ENCODE measurements around the gene C1QTNF9.
"Not testable (repeated sequence)": the region's sequence is repeated elsewhere in the genome, so short reads cannot be mapped to it uniquely, and the experiment has no call there.

Gene C1QTNF9

DNA sequence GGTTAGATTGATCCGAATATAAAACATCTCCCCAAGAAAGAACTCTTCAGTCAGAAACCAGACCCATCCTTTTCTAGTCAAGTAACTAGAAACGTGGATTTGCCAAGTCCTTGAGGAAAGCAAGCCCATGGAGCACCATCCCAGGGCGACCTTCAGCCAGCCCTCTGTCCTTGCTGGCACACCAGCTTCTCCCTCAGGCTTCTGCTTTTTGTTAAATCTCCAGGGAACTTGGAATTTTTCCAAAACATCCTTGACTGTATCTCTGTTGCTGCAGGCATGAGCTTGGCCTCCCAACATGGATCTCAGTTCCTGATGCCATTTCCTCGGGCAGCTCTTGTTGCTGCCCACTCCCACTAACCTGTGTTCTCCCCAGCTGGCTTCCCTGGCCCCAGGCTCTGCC lies 27.1 kb upstream of the C1QTNF9 start:
- DNase-seq (ENCODE audit: low read depth, low spot score): no peak

DNA sequence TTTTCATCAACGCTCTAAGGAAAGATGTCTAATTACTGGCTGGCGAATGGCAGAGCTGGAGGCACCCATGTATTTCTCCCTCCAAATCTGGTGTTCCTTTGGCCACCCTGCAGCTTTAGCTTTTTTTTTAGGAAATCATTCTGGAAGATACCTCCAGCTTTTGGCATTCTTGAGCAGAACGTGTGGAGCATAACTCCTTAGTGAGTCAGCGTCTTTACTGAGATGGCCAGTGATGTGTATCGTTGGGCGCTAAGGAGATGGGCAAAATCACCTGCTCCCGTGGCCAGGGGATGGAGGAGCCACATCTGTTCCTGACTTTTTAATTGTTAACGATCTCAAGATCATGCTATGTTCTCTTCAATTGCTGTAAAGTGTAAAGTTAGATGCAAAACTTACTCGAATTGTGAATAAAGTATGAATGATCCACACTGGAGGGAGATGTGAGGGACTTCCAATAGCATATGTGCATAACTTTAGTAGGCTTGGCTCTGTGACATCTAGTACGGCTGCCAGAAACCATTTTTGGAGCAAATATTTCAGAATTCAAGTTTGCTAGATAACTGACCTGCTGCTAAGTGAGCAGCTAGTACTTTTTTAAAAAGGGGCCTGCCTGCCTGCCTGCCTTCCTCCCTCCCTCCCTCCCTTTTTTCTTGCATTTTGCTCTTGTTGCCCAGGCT lies 24.4 kb upstream of the C1QTNF9 start:
- no peak for DNase-seq (ENCODE audit: low read depth, low spot score)

DNA sequence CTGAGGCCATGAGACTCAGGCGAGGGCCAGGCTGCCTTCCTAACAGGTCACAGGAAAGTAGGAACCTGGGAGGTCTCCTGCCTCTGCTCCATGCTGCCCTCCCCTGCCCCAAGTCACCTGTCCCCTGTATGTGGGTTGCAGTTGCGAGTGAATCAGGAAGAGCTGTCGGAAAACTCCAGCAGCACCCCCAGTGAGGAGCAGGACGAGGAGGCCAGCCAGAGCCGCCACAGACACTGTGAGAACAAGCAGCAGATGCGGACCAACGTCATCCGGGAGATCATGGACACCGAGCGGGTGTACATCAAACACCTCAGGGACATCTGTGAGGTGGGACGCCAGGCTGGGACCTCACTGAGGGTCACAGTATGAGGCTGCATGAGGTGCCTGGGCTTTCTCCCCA lies 22.8 kb upstream of the C1QTNF9 start:
- DNase-seq (ENCODE audit: low read depth, low spot score): no peak

DNA sequence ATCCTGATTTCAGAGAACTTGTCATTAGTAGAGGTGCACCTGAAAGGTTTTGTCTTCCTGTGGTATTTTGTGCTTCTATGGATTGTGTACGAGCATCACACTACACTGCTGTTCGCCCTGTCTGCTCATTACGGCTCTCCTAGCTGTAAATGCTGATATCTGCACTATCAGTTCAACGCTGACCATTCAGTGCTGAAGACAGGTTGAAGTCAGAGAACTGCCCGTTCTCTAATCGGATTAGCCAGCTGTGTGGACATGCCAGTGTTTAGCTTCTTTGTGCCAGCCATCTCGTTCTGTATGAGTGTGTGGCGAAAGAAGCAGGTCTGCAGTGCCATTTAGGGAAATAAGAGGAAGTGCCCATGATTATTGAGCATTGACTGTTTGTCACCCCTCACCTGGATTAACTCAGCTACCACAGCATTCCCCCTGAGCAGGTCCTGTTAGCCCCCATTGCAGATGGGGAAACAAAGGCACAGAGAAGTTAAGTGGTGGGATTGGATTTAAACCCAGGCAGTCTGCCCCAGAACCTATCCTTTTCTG lies 21.6 kb upstream of the C1QTNF9 start:
- no peak for DNase-seq (ENCODE audit: low read depth, low spot score)

DNA sequence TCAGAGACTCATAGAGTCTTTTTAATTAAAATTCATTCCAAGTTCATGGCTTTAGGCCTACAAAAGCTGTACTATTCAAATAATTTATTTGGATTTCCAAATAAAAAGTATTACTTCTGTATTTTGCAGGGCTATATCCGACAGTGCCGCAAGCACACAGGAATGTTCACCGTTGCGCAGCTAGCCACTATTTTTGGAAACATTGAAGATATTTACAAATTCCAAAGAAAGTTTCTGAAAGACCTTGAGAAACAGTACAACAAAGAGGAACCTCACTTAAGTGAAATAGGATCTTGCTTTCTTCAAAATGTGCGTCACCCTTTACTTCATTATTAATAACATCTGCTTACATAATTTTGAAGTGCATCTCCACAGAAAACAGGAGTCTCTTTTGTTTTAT lies 20.5 kb upstream of the C1QTNF9 start:
- no peak for DNase-seq (ENCODE audit: low read depth, low spot score)

DNA sequence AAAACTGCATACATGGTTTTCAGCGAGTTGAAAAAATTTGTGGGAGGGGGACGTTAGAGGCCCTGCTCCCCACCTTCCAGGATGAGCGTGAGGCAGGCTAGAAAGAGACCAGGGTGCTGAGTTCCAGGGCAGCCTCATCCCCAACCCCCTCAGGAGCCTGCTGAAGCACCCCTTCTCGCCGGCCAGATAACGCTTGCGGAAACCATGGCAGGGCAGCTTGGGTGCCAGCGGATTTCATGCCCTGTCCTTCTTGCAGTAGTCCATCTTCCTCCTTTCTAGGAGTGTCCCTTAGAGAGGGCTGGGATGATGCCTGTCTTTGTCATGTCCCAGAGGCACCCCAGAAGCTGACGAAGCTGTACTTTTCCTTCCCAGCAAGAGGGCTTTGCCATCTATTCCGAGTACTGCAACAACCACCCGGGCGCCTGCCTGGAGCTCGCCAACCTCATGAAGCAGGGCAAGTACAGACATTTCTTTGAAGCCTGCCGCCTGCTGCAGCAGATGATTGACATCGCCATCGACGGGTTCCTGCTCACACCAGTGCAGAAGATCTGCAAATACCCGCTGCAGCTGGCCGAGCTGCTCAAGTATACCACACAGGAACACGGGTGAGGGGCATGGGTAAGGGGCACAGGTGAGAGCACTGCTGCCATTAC lies 19.0 kb upstream of the C1QTNF9 start:
- DNase-seq (ENCODE audit: low read depth, low spot score): no peak

DNA sequence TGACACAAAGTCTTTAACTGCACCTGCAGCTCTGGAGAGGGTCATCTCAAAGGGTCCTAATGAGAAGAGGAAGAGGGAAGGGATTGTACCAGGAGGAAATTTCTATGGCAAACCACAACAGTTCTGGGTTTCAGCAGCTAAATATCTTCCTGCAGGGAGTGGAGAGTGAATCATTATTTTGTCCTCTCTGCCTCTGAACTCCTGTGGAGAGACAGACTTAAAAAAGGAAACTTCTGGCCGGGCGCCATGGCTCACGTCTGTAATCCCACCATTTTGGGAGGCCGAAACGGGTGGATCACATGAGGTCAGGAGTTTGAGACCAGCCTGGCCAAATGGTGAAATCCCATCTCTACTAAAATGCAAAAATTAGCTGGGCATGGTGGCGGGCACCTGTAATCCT lies 16.9 kb upstream of the C1QTNF9 start:
- no peak for DNase-seq (ENCODE audit: low read depth, low spot score)

DNA sequence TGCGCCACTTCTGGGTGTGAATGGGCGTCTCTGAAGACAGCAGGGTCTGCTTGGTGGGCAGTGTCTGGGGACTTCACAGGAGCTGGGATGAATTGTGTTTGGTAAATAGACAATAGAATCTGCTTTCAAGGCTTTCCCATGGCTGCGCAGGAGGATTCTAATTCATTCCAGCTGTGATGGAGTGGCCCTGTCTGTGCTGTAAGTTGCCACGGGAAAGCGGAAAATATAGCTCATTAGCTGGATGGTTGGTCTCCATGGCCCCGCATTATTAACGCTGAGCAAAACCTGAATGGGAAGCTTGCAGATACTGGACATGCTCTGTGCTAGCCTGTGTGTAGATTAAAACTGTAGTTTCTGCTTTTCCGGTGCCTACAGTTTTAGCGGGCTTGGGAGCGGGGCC lies 15.6 kb upstream of the C1QTNF9 start:
- no peak for DNase-seq (ENCODE audit: low read depth, low spot score)

DNA sequence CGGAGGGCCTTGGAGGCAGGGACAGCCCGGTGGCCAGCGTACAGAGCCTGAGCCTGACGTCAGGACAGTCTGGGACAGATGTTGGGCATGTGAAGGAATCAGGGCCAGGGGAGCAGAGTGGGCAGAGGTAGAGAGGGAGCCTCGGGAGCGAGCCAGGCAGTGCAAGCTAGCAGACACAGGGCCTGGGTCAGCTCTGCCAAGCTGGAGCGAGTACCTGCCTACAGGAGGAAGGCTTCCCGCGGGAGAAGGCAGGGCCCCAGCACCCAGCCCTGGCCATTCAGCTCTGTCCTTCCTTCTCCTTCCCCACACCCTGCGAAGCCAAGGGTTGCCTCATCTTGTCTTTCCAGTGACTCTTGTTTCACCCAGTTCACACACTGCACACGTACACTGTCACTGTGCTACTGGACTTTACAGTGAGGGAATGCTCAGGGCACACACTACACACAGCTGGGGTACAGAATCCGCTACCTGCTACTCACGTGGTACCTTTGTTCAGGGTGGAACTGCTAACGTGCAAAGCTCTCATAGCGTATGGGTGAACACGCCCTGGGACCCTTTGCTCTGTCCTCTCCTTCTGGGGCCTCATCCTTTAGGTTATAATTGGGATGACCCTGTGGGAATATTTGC lies 9.8 kb upstream of the C1QTNF9 start:
- DNase-seq (ENCODE audit: low read depth, low spot score): no peak

DNA sequence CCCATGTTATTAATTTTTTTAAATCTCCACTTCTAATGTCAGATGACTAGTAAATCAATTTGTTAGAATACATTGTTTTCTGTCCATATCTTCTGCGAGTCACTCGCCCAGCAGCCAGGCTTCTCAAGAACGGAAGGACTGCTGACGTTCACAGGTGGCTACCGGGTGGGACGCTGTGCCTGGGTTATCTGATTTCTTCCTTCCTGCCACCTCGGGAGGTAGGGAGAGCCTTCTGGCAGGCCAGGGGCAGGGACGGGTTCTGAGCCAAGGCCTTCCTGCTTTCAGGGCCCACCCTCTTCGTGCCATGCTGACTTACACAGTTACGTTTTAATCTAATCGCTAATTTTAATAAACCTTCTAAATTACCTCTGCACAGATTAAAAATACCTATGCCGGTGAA lies 7.9 kb upstream of the C1QTNF9 start:
- no peak for DNase-seq (ENCODE audit: low read depth, low spot score)

DNA sequence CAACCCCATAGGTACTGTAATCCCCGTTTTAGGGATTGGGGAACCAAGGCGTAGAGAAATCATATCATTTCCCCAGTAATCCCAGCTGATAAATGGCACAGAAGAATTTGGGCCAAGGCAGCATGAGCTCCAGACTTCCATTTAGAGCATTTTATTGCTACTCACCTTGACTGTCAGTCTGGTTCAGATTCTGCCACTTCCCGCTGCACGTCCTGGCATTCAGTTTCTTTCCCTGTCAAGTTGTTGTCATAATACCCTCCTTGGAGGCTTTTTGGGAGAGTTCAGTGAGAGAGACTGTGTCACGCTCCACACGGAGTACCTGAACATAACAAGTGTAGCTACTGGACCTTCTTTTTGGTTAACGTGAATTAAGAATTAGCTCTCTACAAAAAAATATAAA lies 7.5 kb upstream of the C1QTNF9 start:
- DNase-seq (ENCODE audit: low read depth, low spot score): no peak

DNA sequence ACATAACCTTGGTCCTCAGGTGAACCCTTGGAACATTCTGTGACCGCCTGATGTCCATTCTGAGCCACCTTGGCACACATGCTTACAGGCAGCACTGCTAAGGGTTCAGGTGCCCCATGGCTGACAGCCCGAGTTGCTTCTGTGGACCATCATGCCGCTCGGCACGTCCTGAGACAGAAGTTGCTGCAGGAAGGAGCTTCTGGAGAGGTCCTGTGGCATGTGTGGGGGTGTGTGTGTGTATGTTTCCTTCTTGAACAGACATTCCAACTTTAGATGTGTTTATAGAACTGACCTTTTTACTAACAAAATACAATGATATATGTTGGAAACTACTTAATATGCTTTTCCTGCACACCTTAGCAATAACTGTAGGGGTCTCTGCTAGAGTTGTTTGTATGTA lies 4.8 kb upstream of the C1QTNF9 start:
- DNase-seq (ENCODE audit: low read depth, low spot score): no peak

DNA sequence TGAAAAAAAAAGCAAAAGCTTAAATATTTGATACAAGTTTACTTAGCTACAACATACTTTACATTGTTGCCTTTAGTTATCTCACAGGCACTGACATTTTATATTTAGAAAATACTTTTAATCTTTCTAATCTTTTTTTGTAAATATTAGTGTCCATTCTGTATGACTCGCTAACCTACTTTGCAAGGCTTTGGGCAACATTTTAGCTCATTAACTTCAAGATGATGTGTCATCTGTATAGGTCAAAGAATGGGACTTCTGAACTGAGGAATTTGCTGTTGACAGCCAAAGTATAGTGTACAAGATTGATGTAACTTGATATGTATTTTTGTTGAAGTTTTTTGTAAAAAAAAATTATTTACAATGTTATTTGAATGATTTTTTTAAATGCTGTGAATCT lies 2.7 kb upstream of the C1QTNF9 start:
- DNase-seq (ENCODE audit: low read depth, low spot score): no peak

DNA sequence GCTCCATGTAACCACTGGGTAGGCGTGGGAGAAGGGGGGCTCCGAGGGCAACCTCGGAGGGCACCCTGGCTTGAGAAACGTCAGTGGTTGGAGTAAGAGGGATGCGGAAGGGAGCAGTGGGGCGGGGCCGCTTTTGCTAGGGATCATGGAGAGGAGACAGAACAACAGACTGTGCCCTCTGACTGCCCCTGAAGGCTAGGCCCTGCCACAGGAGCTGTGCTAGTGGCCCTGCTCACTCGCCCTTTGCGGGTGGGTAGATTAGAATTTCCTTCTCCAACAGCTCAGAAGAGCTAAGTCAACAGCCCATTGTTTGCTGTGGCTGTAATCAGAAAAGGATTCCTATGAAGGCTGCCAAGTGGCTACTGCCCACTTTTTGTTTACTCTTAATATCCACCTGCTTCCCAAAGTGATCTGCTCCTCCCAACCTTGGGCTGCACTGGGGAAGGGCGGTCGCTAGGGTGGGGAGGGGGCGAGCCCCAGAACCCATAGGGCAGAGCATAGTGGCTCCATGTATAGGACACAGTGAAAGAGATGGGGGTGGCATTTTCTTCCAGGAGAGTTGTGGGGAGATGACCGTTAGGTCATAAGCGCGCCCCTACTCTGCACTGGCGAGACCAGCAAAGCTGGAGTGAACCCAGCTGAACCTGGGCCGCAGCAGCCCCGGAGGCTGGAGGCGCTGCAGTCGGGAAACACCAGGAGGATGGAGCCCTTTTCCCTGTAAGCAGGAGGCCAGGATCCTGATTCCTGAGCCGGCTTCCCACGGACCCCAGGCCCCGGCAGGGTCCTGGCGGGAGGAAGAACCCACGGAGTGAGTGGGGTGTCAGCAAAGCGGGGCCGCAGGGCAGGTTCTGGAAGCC lies 1.9 kb upstream of the C1QTNF9 start:
- DNase-seq (ENCODE audit: low read depth, low spot score): no peak

DNA sequence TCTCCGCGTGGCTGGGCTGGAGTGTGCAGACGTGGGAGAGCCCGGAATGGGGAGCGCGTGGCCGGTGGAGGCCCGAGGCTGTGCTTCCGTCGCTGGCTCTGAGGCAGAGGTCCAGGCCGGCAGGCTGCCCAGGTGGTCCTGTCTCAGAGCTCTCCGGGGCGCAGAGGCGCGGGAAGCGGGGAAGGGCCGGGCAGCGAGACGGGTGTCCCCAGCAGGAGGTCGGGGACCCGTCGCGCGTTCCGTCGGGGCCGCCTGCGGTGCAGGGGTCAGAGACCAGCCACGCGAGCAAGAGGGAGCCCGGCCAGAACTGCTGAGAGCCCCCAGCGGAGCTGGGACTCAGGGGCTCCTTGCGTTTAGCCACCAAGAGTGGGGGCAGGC lies 1.3 kb upstream of the C1QTNF9 start:
- DNase-seq (ENCODE audit: low read depth, low spot score): no peak

DNA sequence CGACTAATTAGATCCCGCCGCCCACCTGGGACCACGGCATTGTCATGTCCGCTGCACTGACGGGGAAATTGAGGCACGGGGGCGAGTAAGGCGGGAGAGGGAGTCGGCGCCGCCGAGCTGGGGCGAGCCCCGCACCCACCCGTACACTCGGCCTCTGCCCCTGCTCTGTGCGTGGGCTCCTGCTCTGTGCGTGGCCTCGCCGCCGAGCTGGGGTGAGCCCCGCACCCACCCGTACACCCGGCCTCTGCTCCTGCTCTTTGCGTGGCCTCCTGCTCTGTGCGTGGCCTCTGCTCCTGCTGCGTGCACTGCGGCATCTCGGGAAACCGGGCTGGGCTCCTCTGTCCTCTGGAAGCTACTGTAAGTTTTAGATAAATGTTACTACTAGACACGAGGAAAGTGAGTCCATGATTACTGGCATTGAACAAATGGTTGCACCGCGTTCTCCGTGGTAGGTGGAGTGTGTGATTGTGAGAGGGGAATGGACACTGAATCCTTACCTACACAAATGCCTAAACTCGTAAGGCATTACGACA lies 826 bp upstream of the C1QTNF9 start:
- DNase-seq (ENCODE audit: low read depth, low spot score): no peak

DNA sequence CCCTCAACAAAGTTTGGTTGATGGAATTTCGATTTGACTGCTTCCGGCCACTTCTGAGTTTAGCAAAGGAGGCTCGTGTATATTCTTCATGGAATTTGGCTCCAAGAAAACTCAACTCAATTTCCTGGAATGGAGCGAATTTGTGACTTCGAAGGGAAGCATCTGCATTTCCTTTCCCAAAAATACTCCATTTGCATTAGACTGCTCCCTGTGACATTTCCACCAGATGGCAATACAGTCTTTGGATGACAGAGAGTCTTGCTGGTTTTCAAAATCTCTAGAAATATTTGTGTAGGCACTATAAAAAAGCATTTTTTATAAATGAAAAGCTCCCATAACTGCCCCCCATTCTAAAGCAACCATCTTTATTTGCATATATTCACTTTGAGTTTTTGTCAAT lies 4.1 kb downstream of the C1QTNF9 start:
- DNase-seq (ENCODE audit: low read depth, low spot score): no peak

DNA sequence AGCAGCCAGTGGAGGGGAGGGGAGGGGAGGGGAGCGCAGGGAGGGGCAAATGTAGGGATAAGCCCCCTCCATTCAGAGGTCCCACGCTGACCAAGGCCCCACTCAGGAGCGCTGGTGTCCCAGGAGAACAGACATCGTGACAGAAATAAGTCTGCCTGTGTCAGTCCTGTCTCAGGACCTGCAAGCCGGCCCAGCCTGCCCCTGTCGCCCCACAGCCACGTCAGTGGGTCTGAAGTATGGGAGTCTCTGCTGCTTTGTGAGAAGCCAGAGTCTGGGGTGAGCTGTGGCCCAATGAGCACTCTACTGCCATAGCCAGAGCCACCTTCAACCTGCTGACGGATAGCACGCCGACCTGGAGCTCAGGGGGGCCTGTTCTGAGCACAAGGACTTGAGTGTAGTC lies 8.5 kb downstream of the C1QTNF9 start:
- DNase-seq (ENCODE audit: low read depth, low spot score): not testable (repeated sequence)

DNA sequence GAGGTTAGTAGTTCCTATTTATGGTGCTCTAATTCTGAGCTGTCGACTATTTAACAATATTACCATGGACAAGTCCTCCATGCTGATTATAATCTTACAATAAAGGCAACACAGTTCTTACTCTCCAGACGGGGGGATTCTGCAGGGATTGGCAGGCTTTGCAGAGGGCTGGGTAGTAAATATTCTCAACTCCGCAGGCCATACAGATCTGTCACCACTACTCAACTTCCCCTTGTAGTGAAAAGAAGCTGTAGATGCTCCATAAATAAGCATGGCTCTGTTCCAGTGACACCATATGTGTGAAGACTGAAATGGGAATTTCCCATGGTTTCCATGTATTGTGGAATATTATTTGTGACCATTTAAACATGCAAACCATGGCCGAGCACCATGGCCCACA lies 9.5 kb downstream of the C1QTNF9 start:
- DNase-seq (ENCODE audit: low read depth, low spot score): not testable (repeated sequence)

DNA sequence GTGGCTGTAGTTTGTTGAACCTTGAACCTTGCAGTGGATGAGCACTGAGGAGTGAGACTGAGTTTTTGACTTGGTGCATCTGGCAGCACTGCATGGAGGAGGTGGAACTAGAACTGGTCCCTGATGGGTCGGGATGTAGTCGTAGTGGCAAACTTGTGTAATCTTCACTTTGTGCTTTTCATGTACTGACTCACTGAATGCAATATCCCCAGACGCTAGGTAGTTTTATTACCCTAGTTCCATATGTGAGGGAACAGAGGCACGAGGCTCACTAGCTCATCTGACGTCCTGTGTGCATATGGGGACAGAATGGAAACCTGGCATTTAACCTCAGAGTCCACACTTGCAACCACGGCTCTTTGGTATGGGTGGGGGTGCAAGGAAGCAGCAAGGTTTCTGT lies 10.3 kb downstream of the C1QTNF9 start:
- DNase-seq (ENCODE audit: low read depth, low spot score): not testable (repeated sequence)

DNA sequence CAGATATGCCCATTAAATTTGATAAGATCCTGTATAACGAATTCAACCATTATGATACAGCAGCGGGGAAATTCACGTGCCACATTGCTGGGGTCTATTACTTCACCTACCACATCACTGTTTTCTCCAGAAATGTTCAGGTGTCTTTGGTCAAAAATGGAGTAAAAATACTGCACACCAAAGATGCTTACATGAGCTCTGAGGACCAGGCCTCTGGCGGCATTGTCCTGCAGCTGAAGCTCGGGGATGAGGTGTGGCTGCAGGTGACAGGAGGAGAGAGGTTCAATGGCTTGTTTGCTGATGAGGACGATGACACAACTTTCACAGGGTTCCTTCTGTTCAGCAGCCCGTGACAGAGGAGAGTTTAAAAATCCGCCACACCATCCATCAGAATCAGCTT lies 12.0 kb downstream of the C1QTNF9 start:
- not testable (repeated sequence) for DNase-seq (ENCODE audit: low read depth, low spot score)

DNA sequence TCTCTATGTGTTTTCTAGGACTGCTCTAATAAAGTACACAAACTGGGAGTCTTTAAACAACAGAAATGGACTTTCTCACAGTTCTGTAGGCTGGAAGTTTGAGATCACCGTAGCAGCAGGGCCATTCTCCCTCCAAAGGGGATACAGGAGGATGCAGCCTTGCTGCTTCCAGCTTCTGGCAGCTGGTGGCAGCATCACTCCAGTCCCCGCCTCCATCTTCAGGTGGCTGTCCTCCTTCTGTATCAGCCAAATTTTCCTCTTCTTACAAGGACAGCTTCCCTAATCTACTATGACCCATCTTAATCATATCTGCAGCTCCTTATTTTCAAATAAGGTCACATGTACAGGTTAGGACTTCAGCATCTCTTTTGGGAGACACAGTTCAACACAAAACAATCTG lies 13.1 kb downstream of the C1QTNF9 start:
- DNase-seq (ENCODE audit: low read depth, low spot score): not testable (repeated sequence)
